ENCODE results near the gene STK32B. TPM values are rescaled to one million over a fixed set of nuclear protein-coding genes. Genes with fewer than 3 reads are reported as not detected.

The STK32B gene
- total and polyA plus RNA-seq, 9 of the 15 experiments (the other 6 are each of a cell fraction or from before 2014, with no cell fraction given), result 0.03 to 0.20 (median 0.07) TPM; not detected in 2

DNA sequence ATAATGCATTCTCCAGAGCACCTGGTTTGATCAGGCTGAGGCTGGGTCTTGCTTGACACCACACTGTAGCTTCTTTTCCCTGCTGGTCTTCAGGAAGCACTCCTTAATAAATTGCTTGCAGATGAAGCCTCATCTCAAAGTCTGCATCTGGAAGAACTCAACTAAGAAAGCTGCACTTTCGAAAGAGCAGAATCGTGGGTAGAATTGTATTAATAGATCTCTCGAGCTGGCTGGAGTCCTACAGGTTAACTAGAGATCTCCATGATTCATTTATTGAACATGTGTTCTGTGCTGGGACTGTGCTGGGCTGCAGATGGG, 152.7 kb downstream of the STK32B start:
- BruUV-seq (replicated peaks), result no TSS peak
- DNase-seq (ENCODE audit: extremely low read depth in 1 of 4, low spot score in 3 of 4) (no peak), ATAC-seq (no peak), FAIRE-seq (no peak)
- no peak overlapping the region for H2AFZ ChIP-seq (ENCODE audit: low read depth, low read length)
- H3K36me3 ChIP-seq (ENCODE audit: control insufficient read depth, insufficient read depth, low read length), result no peaks in the 10 kb centered on the region
- CTCF ChIA-PET (ENCODE audit: low intra/inter-chr PET ratio), result no interaction called here
- peaks cover 0 to 6% of the 10 kb centered on the region in 2 experiments; a peak in 1 of 5 replicates for H3K27me3 ChIP-seq (ENCODE audit: control insufficient read depth in 2 of 2, insufficient read depth in 2 of 2, low read length in 2 of 2)
- no peaks in the 10 kb centered on the region for H3K79me2 ChIP-seq (ENCODE audit: control insufficient read depth, insufficient read depth, low read length)
- H3K9ac ChIP-seq (ENCODE audit: insufficient read depth in 1 of 2, low read depth in 2 of 2, low read length in 2 of 2), result no peak overlapping the region
- H3K4me2 ChIP-seq (ENCODE audit: insufficient read depth, low read length), result no peak overlapping the region
- H4K20me1 ChIP-seq (replicated peaks; ENCODE audit: control insufficient read depth, insufficient read depth, low read length), result no peaks in the 10 kb centered on the region
- no peaks in the 10 kb centered on the region for H3K4me1 ChIP-seq (replicated peaks in 1 of 2; ENCODE audit: control insufficient read depth in 2 of 2, insufficient read depth in 2 of 2, low read length in 2 of 2)
- WGBS (ENCODE audit: insufficient coverage, low coverage, missing lambda C conversion rate), result 0% methylated on average over 3 of the region's 3 CpGs
- no peak overlapping the region for H3K4me3 ChIP-seq
- in situ Hi-C loops (cut with MboI) (no loop called here), intact Hi-C loops (cut with micrococcal nuclease) (no loop called here)
- no peaks in the 10 kb centered on the region for H3K9me3 ChIP-seq (replicated peaks; ENCODE audit: control insufficient read depth, insufficient read depth, low read depth, low read length)
- no peak overlapping the region for H3K27ac ChIP-seq (ENCODE audit: extremely low read depth, low read depth, low read length)
- H3K9me1 ChIP-seq (ENCODE audit: control insufficient read depth, insufficient read depth, low read length), result no peaks in the 10 kb centered on the region
- POLR2A ChIA-PET, result no interaction called here
- TF ChIP-seq ETV5 (CRISPR knock-in tag; IDR thresholded peaks at IDR 0.05; ENCODE audit: low read depth) (no peak), NR2C2 (CRISPR knock-in tag; IDR thresholded peaks at IDR 0.05) (no peak), NR2C2 (tag; IDR thresholded peaks at IDR 0.05) (no peak), MTF1 (CRISPR knock-in tag; IDR thresholded peaks at IDR 0.05; ENCODE audit: borderline replicate concordance) (no peak), EZH2 (IDR thresholded peaks at IDR 0.05; ENCODE audit: borderline replicate concordance, low read depth, low read length) (no peak), HLTF (IDR thresholded peaks at IDR 0.05) (no peak), RNF2 (IDR thresholded peaks at IDR 0.05) (no peak), TSC22D4 (tag; IDR thresholded peaks at IDR 0.05) (no peak), POLR3G (IDR thresholded peaks at IDR 0.05; ENCODE audit: extremely low read depth, insufficient read length, insufficient replicate concordance) (no peak), ARID2 (IDR thresholded peaks at IDR 0.05) (no peak), GTF2F1 (IDR thresholded peaks at IDR 0.05; ENCODE audit: low read depth, low read length) (no peak), IRF2 (CRISPR knock-in tag; IDR thresholded peaks at IDR 0.05) (no peak)
- TF ChIP-seq, protein P1, sequence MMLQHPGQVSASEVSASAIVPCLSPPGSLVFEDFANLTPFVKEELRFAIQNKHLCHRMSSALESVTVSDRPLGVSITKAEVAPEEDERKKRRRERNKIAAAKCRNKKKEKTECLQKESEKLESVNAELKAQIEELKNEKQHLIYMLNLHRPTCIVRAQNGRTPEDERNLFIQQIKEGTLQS (IDR thresholded peaks at IDR 0.05), result no peak
- TF ChIP-seq, protein P1 (CRISPR knock-in tag; conservative IDR thresholded peaks at IDR 0.05), result no peak
- TF ChIP-seq, protein P2, sequence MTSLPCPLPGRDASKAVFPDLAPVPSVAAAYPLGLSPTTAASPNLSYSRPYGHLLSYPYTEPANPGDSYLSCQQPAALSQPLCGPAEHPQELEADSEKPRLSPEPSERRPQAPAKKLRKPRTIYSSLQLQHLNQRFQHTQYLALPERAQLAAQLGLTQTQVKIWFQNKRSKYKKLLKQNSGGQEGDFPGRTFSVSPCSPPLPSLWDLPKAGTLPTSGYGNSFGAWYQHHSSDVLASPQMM (CRISPR knock-in tag; IDR thresholded peaks at IDR 0.05), result no peak
- TF ChIP-seq, protein P3, sequence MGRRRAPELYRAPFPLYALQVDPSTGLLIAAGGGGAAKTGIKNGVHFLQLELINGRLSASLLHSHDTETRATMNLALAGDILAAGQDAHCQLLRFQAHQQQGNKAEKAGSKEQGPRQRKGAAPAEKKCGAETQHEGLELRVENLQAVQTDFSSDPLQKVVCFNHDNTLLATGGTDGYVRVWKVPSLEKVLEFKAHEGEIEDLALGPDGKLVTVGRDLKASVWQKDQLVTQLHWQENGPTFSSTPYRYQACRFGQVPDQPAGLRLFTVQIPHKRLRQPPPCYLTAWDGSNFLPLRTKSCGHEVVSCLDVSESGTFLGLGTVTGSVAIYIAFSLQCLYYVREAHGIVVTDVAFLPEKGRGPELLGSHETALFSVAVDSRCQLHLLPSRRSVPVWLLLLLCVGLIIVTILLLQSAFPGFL (CRISPR knock-in tag; IDR thresholded peaks at IDR 0.05), result no peak
- TF ChIP-seq, protein P4, sequence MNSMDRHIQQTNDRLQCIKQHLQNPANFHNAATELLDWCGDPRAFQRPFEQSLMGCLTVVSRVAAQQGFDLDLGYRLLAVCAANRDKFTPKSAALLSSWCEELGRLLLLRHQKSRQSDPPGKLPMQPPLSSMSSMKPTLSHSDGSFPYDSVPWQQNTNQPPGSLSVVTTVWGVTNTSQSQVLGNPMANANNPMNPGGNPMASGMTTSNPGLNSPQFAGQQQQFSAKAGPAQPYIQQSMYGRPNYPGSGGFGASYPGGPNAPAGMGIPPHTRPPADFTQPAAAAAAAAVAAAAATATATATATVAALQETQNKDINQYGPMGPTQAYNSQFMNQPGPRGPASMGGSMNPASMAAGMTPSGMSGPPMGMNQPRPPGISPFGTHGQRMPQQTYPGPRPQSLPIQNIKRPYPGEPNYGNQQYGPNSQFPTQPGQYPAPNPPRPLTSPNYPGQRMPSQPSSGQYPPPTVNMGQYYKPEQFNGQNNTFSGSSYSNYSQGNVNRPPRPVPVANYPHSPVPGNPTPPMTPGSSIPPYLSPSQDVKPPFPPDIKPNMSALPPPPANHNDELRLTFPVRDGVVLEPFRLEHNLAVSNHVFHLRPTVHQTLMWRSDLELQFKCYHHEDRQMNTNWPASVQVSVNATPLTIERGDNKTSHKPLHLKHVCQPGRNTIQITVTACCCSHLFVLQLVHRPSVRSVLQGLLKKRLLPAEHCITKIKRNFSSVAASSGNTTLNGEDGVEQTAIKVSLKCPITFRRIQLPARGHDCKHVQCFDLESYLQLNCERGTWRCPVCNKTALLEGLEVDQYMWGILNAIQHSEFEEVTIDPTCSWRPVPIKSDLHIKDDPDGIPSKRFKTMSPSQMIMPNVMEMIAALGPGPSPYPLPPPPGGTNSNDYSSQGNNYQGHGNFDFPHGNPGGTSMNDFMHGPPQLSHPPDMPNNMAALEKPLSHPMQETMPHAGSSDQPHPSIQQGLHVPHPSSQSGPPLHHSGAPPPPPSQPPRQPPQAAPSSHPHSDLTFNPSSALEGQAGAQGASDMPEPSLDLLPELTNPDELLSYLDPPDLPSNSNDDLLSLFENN (IDR thresholded peaks at IDR 0.05; ENCODE audit: low read depth in 2 of 2, low read length in 2 of 2), result no peak
- TF ChIP-seq, protein P5, sequence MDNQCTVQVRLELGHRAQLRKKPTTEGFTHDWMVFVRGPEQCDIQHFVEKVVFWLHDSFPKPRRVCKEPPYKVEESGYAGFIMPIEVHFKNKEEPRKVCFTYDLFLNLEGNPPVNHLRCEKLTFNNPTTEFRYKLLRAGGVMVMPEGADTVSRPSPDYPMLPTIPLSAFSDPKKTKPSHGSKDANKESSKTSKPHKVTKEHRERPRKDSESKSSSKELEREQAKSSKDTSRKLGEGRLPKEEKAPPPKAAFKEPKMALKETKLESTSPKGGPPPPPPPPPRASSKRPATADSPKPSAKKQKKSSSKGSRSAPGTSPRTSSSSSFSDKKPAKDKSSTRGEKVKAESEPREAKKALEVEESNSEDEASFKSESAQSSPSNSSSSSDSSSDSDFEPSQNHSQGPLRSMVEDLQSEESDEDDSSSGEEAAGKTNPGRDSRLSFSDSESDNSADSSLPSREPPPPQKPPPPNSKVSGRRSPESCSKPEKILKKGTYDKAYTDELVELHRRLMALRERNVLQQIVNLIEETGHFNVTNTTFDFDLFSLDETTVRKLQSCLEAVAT (IDR thresholded peaks at IDR 0.05), result no peak
